Measurements from ENCODE around the gene GRHL1. TPM values are rescaled to one million over a fixed set of nuclear protein-coding genes. Genes with fewer than 3 reads are reported as not detected.

GRHL1 gene
- total and polyA plus RNA-seq, 2 experiments from 2014 or later: 2.9 to 4.2 TPM

- TF ChIP-seq, protein P1, sequence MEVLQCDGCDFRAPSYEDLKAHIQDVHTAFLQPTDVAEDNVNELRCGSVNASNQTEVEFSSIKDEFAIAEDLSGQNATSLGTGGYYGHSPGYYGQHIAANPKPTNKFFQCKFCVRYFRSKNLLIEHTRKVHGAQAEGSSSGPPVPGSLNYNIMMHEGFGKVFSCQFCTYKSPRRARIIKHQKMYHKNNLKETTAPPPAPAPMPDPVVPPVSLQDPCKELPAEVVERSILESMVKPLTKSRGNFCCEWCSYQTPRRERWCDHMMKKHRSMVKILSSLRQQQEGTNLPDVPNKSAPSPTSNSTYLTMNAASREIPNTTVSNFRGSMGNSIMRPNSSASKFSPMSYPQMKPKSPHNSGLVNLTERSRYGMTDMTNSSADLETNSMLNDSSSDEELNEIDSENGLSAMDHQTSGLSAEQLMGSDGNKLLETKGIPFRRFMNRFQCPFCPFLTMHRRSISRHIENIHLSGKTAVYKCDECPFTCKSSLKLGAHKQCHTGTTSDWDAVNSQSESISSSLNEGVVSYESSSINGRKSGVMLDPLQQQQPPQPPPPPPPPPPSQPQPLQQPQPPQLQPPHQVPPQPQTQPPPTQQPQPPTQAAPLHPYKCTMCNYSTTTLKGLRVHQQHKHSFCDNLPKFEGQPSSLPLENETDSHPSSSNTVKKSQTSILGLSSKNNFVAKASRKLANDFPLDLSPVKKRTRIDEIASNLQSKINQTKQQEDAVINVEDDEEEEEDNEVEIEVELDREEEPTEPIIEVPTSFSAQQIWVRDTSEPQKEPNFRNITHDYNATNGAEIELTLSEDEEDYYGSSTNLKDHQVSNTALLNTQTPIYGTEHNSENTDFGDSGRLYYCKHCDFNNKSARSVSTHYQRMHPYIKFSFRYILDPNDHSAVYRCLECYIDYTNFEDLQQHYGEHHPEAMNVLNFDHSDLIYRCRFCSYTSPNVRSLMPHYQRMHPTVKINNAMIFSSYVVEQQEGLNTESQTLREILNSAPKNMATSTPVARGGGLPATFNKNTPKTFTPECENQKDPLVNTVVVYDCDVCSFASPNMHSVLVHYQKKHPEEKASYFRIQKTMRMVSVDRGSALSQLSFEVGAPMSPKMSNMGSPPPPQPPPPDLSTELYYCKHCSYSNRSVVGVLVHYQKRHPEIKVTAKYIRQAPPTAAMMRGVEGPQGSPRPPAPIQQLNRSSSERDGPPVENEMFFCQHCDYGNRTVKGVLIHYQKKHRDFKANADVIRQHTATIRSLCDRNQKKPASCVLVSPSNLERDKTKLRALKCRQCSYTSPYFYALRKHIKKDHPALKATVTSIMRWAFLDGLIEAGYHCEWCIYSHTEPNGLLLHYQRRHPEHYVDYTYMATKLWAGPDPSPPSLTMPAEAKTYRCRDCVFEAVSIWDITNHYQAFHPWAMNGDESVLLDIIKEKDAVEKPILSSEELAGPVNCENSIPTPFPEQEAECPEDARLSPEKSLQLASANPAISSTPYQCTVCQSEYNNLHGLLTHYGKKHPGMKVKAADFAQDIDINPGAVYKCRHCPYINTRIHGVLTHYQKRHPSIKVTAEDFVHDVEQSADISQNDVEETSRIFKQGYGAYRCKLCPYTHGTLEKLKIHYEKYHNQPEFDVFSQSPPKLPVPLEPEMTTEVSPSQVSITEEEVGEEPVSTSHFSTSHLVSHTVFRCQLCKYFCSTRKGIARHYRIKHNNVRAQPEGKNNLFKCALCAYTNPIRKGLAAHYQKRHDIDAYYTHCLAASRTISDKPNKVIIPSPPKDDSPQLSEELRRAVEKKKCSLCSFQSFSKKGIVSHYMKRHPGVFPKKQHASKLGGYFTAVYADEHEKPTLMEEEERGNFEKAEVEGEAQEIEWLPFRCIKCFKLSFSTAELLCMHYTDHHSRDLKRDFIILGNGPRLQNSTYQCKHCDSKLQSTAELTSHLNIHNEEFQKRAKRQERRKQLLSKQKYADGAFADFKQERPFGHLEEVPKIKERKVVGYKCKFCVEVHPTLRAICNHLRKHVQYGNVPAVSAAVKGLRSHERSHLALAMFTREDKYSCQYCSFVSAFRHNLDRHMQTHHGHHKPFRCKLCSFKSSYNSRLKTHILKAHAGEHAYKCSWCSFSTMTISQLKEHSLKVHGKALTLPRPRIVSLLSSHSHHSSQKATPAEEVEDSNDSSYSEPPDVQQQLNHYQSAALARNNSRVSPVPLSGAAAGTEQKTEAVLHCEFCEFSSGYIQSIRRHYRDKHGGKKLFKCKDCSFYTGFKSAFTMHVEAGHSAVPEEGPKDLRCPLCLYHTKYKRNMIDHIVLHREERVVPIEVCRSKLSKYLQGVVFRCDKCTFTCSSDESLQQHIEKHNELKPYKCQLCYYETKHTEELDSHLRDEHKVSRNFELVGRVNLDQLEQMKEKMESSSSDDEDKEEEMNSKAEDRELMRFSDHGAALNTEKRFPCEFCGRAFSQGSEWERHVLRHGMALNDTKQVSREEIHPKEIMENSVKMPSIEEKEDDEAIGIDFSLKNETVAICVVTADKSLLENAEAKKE (CRISPR knock-in tag; IDR thresholded peaks at IDR 0.05): no peak
- TF ChIP-seq CREB1 (CRISPR knock-in tag; IDR thresholded peaks at IDR 0.05; ENCODE audit: low read depth) (no peak), CTCF (conservative IDR thresholded peaks at IDR 0.05; ENCODE audit: low read depth in 2 of 2) (no peak), REST (IDR thresholded peaks at IDR 0.05; ENCODE audit: unreplicated experiment) (no peak)
Measured at GRCh38 chr2:9952856-9953503, 1.5 kb downstream of the GRHL1 start (continued).
